HTERT RPE-1 (cell line): ENCODE measurements around the gene MMP1.
"Not testable (repeated sequence)": the region's sequence is repeated elsewhere in the genome, so short reads cannot be mapped to it uniquely, and the experiment has no call there.

Source experiments
- in situ Hi-C: fragments of 300-500 bp; cut with MboI; formaldehyde crosslinking; loops from 4 replicates; pipeline ENCODE4 v1.14.3; 2020; ENCODE audit warnings: low sequenced_read_pairs

MMP1 gene

DNA sequence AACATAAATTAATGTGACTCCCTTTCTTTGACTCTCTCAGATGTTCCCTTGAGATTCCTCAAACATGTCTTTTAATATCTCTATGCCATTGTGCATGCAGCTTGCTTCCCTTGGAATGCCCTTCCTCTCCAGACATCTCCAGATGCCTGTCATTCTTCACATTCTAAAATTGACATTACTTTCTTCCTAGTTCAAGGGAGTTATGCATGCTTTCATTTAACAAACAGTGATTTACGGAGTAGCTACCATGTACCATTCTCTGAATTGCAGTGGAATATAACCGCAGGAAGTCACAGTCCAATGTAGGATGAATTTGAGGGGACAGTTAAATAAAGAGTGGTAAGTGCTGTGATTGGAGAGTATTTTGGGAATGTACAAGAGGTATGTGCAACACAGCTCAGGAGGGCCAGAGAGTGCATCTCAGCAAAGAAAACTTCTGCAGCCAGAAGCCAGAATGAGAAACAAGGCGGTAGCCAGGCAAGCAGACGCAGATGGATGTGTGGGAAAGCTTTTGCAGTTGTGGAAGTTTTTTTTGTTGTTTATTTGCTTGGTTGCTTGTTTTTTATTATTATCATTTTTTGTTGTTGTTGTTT is 36.2 kb downstream of the MMP1 start:
- in situ Hi-C loops, result no loop called here

DNA sequence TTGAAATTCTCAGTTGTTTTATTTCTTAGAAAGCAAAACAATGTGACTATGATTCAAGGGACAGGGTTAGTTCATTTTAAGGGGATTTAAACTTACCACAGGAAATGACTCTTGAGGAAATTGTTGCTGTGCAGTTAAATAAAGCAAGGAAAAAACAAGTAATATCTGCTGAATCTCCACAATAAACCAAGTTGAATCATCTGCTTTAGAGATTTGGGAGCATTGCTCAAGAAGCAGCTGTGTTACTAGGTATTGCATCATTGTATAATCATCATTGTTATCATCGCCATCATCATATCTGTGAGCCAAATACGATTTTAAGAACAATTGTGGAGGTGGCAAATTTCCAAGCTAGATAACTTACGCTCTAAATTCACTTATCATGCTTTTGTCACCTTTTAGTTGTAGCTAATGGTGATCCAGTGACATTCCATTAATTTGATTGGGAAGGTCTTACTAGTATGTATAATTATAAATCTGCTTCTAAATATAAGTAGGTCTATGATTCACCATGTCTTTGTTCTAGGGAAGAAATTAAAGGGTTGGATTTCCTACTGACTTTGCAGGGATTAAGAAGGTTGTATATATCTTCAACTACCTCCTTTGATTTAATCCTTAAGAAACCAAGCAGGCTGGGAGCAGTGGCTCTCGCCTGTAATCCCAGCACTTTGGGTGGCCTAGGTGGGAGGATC is 37.5 kb downstream of the MMP1 start:
- in situ Hi-C loops, result no loop called here

DNA sequence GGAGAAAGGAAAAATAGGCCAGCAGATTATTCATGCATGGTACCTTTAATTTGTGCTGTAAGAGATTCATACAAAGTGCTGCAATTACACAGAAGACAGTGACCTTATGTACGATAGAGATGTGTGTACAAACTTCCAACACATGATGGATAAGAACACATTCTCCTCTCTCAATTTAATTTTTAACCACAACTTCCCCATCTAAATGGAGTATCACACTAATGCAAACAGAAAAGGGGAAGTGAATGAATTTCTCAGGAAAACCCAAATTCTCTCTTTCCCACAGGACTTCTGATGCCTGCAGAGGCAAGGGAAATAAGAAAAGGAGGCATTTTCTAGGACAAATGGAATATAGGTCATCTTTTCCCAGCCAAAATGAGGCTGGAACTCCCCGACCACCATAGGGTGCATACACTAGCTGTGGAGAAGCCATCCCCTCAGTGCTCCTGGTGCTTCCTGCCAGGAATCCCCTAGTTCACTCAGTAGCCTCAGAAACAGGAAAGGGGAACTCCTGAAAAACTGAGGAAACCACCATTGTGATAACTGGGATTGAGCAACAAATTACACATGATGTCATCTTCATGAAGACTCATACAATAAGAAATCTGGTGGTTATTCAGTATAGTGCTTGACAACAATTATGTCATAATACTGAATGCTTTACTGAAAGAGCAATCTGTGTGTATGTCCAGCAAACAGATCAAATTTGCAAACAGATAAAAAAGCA is 40.0 kb downstream of the MMP1 start:
- in situ Hi-C loops, result no loop called here

DNA sequence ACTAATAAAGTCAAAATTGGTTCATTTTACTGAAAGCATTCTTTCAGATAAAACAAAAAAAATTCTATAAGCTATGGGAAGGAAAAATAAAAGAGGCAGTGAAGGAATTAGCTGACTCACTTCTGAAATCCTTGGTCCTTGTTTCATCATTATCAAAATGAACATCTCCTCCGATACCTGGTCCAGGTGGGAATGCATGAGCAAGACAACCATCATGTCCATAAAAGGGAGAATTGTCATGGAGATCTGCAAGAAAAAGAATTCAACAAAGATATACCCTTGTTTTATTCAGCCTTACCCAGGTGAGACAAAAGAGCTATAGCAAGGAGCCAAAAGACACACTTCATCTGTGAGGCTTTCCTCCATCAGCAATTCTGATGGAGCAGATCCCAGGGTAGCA is 44.7 kb downstream of the MMP1 start:
- in situ Hi-C loops, result no loop called here

DNA sequence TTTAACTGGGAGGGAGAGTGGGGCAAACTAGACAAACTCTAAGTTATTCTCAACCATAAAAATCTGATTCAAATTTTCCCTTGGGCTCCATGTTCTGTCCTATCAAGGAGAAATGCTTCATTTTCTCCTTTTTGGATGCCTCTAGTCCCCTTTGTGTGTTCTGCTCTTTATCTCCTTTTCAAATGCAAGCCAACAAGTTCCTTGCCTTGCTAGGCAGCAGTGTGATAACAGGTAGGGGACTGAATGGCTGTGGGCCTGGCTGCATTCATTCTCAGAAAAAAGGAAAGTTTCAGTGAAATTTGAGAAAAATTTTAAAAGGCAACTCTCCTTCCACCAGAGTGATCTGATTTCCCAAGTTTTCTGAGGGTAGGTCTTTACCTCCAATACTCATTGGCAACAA is 46.3 kb downstream of the MMP1 start:
- in situ Hi-C loops, result no loop called here

DNA sequence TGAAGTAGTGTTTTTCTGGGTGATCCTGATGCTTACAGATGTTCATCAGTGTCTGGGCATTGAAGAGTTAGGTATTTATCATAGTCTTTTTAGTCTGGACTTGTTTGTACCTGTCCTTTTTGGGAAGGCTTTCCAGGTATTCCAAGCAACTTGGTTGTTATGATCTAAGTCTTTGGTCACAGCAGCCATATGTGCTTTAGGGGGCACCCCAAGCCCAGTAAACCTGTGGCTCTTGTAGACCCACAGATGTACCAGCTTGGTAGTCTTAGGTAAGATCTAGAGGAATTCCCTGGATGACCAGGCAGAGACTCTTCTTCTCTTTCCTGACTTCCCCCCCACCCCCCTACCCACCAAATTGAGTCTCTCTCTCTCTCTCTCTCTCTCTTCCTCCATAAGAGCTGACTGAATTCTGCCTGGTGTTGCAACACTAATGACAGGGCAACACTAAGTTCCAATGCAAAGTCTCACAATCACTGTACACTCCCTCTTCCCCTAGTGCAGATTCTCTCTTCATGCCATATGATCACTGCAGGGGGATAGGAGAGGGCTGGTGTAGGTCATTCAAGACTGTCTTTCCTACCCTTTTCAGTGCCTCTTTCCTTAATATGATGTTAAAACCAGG is 48.7 kb downstream of the MMP1 start:
- in situ Hi-C loops, result no loop called here

DNA sequence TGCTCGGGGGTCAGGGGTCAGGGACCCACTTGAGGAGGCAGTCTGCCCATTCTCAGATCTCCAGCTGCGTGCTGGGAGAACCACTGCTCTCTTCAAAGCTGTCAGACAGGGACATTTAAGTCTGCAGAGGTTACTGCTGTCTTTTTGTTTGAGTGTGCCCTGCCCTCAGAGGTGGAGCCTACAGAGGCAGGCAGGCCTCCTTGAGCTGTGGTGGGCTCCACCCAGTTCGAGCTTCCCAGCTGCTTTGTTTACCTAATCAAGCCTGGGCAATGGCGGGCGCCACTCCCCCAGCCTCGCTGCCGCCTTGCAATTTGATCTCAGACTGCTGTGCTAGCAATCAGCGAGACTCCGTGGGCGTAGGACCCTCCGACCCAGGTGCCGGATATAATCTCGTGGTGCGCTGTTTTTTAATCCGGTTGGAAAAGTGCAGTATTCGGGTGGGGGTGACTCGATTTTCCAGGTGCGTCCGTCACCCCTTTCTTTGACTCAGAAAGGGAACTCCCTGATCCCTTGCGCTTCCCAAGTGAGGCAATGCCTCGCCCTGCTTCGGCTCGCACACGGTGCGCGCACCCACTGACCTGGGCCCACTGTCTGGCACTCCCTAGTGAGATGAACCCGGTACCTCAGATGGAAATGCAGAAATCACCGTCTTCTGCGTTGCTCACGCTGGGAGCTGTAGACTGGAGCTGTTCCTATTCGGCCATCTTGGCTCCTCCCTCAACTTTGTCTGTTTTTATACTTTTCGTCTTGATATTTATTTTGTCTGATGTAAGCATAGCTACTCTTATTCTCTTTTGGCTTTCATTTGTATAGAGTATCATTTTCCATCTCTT is 51.0 kb downstream of the MMP1 start:
- in situ Hi-C loops, result not testable (repeated sequence)
